Measurements from ENCODE around the gene COL4A1.

DNA sequence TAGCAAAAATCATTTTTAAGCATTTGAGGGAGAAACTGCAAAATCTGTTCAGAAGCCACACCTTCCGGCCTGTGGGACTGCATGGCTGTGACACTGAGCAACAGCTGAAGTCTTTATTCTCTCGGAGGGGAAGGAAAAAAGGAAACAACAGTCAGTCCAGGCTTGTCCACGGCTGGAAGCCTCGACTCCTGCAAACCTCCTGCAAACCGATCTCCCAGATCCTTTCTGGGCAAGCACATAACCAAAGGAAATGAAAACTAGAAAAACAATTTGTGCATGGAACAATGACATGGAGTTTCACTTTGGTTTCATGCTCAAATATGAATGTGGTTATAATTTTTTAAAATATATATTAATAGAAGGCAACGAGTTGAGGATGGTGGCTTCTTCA is 1.0 kb downstream of the COL4A1 start:
- TF ChIP-seq, protein P1, sequence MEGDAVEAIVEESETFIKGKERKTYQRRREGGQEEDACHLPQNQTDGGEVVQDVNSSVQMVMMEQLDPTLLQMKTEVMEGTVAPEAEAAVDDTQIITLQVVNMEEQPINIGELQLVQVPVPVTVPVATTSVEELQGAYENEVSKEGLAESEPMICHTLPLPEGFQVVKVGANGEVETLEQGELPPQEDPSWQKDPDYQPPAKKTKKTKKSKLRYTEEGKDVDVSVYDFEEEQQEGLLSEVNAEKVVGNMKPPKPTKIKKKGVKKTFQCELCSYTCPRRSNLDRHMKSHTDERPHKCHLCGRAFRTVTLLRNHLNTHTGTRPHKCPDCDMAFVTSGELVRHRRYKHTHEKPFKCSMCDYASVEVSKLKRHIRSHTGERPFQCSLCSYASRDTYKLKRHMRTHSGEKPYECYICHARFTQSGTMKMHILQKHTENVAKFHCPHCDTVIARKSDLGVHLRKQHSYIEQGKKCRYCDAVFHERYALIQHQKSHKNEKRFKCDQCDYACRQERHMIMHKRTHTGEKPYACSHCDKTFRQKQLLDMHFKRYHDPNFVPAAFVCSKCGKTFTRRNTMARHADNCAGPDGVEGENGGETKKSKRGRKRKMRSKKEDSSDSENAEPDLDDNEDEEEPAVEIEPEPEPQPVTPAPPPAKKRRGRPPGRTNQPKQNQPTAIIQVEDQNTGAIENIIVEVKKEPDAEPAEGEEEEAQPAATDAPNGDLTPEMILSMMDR (IDR thresholded peaks at IDR 0.05) = no peak
- no peak for TF ChIP-seq POLR2A (IDR thresholded peaks at IDR 0.05)
